ENCODE results near the gene POLG. TPM values are rescaled to one million over a fixed set of nuclear protein-coding genes. Genes with fewer than 3 reads are reported as not detected.

Gene POLG
- polyA plus RNA-seq, 1 donor (not counting 4 experiments of a cell fraction or from before 2014, with no cell fraction given), result 29.6 TPM

- TF ChIP-seq EZH2 (IDR thresholded peaks at IDR 0.05; ENCODE audit: low read length) (no peak), CTCF (optimal IDR thresholded peaks at IDR 0.05 in 1 of 3, IDR thresholded peaks at IDR 0.05 in 1 of 3, conservative IDR thresholded peaks at IDR 0.05 in 1 of 3; ENCODE audit: extremely low read depth in 1 of 3, insufficient read depth in 2 of 3, low read length in 3 of 3) (no peak)
- Histone ChIP-seq H3K9me1 (ENCODE audit: control insufficient read depth, extremely low read depth, insufficient read depth, low read length) (no peaks in the 10 kb centered on the region), H3K27me3 (ENCODE audit: control insufficient read depth, extremely low read depth, insufficient read depth, low read length) (no peaks in the 10 kb centered on the region), H3K9me3 (ENCODE audit: control insufficient read depth, low read depth, low read length) (no peaks in the 10 kb centered on the region), H3K36me3 (ENCODE audit: control insufficient read depth in 2 of 2, extremely low read depth in 1 of 2, insufficient read depth in 2 of 2, low read length in 2 of 2) (peaks cover 0 to 18% of the 10 kb centered on the region in 2 experiments), H3K27ac (ENCODE audit: control insufficient read depth, insufficient read depth, low read length) (no peak overlapping the region), H3K4me3 (ENCODE audit: control insufficient read depth in 2 of 3, extremely low read depth in 1 of 3, insufficient read depth in 2 of 3, low read depth in 1 of 3, low read length in 3 of 3) (no peak overlapping the region), H4K20me1 (ENCODE audit: control insufficient read depth, extremely low read depth, insufficient read depth, low read length) (no peaks in the 10 kb centered on the region), H3K9ac (ENCODE audit: control insufficient read depth, extremely low read depth, insufficient read depth, low read length) (no peak overlapping the region), H3K4me1 (ENCODE audit: control insufficient read depth, extremely low read depth, insufficient read depth, low read length) (no peaks in the 10 kb centered on the region), H3K4me2 (ENCODE audit: control insufficient read depth, extremely low read depth, insufficient read depth, low read depth, low read length) (no peak overlapping the region), H2AFZ (ENCODE audit: control insufficient read depth, low read length) (no peak overlapping the region), H3K79me2 (ENCODE audit: control insufficient read depth, insufficient read depth, low read length) (no peaks in the 10 kb centered on the region)
- dilution Hi-C loops (cut with MboI; ENCODE audit: extremely low pct_ligation_motif_present, low sequenced_read_pairs), result no loop called here
- DNase-seq (ENCODE audit: low read depth, low spot score) (no peak), FAIRE-seq (no peak)
Measured at GRCh38 chr15:89299896-89300295, 34.7 kb downstream of the POLG start.

- TF ChIP-seq EZH2 (IDR thresholded peaks at IDR 0.05; ENCODE audit: low read length), result no peak
- TF ChIP-seq CTCF (optimal IDR thresholded peaks at IDR 0.05 in 1 of 3, IDR thresholded peaks at IDR 0.05 in 1 of 3, conservative IDR thresholded peaks at IDR 0.05 in 1 of 3; ENCODE audit: extremely low read depth in 1 of 3, insufficient read depth in 2 of 3, low read length in 3 of 3), result no peak
- dilution Hi-C loops (cut with MboI; ENCODE audit: extremely low pct_ligation_motif_present, low sequenced_read_pairs), result no loop called here
Measured at GRCh38 chr15:89293012-89293411, 41.6 kb downstream of the POLG start.

More at GRCh38 chr15:89293012-89293411, 41.6 kb downstream of the POLG start:
- no peaks in the 10 kb centered on the region for H3K4me1 ChIP-seq (ENCODE audit: control insufficient read depth, extremely low read depth, insufficient read depth, low read length)
- H3K9me1 ChIP-seq (ENCODE audit: control insufficient read depth, extremely low read depth, insufficient read depth, low read length), result no peaks in the 10 kb centered on the region
- H3K4me2 ChIP-seq (ENCODE audit: control insufficient read depth, extremely low read depth, insufficient read depth, low read depth, low read length), result no peak overlapping the region
- no peak overlapping the region for H3K9ac ChIP-seq (ENCODE audit: control insufficient read depth, extremely low read depth, insufficient read depth, low read length)
- DNase-seq (ENCODE audit: low read depth, low spot score), result no peak
- H3K79me2 ChIP-seq (ENCODE audit: control insufficient read depth, insufficient read depth, low read length), result no peaks in the 10 kb centered on the region
- no peak for FAIRE-seq
- no peak overlapping the region for H3K4me3 ChIP-seq (ENCODE audit: control insufficient read depth in 2 of 3, extremely low read depth in 1 of 3, insufficient read depth in 2 of 3, low read depth in 1 of 3, low read length in 3 of 3)
- no peaks in the 10 kb centered on the region for H4K20me1 ChIP-seq (ENCODE audit: control insufficient read depth, extremely low read depth, insufficient read depth, low read length)
- H3K36me3 ChIP-seq (ENCODE audit: control insufficient read depth in 2 of 2, extremely low read depth in 1 of 2, insufficient read depth in 2 of 2, low read length in 2 of 2), result peaks cover 0 to 7% of the 10 kb centered on the region in 2 experiments
- H3K9me3 ChIP-seq (ENCODE audit: control insufficient read depth, low read depth, low read length), result no peaks in the 10 kb centered on the region
- H3K27ac ChIP-seq (ENCODE audit: control insufficient read depth, insufficient read depth, low read length), result no peak overlapping the region
- H3K27me3 ChIP-seq (ENCODE audit: control insufficient read depth, extremely low read depth, insufficient read depth, low read length), result no peaks in the 10 kb centered on the region
- no peak overlapping the region for H2AFZ ChIP-seq (ENCODE audit: control insufficient read depth, low read length)
